ENCODE data around the gene CDX1.

- TF ChIP-seq POLR2A (IDR thresholded peaks at IDR 0.05) (no peak), CTCF (IDR thresholded peaks at IDR 0.05) (no peak)
Measured at GRCh38 chr5:150172556-150172955, 6.0 kb downstream of the CDX1 start.
